Measurements from ENCODE around the gene DCLRE1B. TPM values are rescaled to one million over a fixed set of nuclear protein-coding genes. Genes with fewer than 3 reads are reported as not detected.

The DCLRE1B gene
- total and polyA plus RNA-seq, 9 of the 15 experiments (the other 6 are each of a cell fraction or from before 2014, with no cell fraction given), result 10.6 to 28.8 (median 17.2) TPM

- TF ChIP-seq KAT7 (CRISPR knock-in tag; IDR thresholded peaks at IDR 0.05; ENCODE audit: borderline replicate concordance) (no peak), ZC3H11A (IDR thresholded peaks at IDR 0.05; ENCODE audit: low read depth, low read length) (no peak), EWSR1 (IDR thresholded peaks at IDR 0.05; ENCODE audit: borderline replicate concordance, low read depth, partially characterized antibody) (no peak), STAG1 (CRISPR knock-in tag; IDR thresholded peaks at IDR 0.05; ENCODE audit: borderline replicate concordance) (no peak), DNMT1 (IDR thresholded peaks at IDR 0.05) (no peak), SIN3A (IDR thresholded peaks at IDR 0.05; ENCODE audit: borderline replicate concordance in 2 of 2, control insufficient read depth in 1 of 2, low read depth in 2 of 2, low read length in 2 of 2) (peak in 1 of 2 experiments; percentile 71; a peak in 1 of 4 replicates), HMGXB4 (CRISPR knock-in tag; IDR thresholded peaks at IDR 0.05) (no peak; the same call in 1 of the 2 replicates), ELF4 (CRISPR knock-in tag; IDR thresholded peaks at IDR 0.05) (no peak), HNRNPH1 (optimal IDR thresholded peaks at IDR 0.05; ENCODE audit: low read depth, low read length) (no peak), HBP1 (CRISPR knock-in tag; IDR thresholded peaks at IDR 0.05) (peak; percentile 60; the same call in 1 of the 2 replicates), CBFA2T3 (IDR thresholded peaks at IDR 0.05) (no peak), HMG20B (CRISPR knock-in tag; IDR thresholded peaks at IDR 0.05) (no peak), SMAD2 (IDR thresholded peaks at IDR 0.05; ENCODE audit: low read depth, low read length) (no peak), RFX7 (CRISPR knock-in tag; IDR thresholded peaks at IDR 0.05) (no peak), FOXK2 (conservative IDR thresholded peaks at IDR 0.05 in 1 of 2, IDR thresholded peaks at IDR 0.05 in 1 of 2; ENCODE audit: low read depth in 2 of 2) (no peak), PML (IDR thresholded peaks at IDR 0.05; ENCODE audit: low read length) (no peak), TGIF2 (CRISPR knock-in tag; IDR thresholded peaks at IDR 0.05) (no peak), HMGN3 (IDR thresholded peaks at IDR 0.05; ENCODE audit: borderline replicate concordance, extremely low read depth, insufficient read length, low read depth, low read length) (no peak), E4F1 (CRISPR knock-in tag; IDR thresholded peaks at IDR 0.05; ENCODE audit: borderline replicate concordance) (no peak), E2F3 (CRISPR knock-in tag; IDR thresholded peaks at IDR 0.05) (0 out of 2 replicates have a peak, but pooled peaks have one; percentile 33), NR2F6 (CRISPR knock-in tag; IDR thresholded peaks at IDR 0.05) (no peak), SRSF7 (optimal IDR thresholded peaks at IDR 0.05; ENCODE audit: low read depth, low read length) (no peak), TRIM28 (IDR thresholded peaks at IDR 0.05) (no peak), SMARCC2 (IDR thresholded peaks at IDR 0.05; ENCODE audit: low read depth) (0 out of 2 replicates have a peak, but pooled peaks have one; percentile 17), GTF2E2 (tag; IDR thresholded peaks at IDR 0.05) (no peak), ZNF140 (CRISPR knock-in tag; IDR thresholded peaks at IDR 0.05) (no peak)
These were observed 843 bp upstream of the DCLRE1B start (continued) for GRCh38 chr1:113904293-113904673.

All from K562 (cell line).